Activated T-cell treated with anti-CD3 and anti-CD28 coated beads for 24 hours (primary cell): ENCODE results near the gene CEP41.
A peak's percentile ranks its signal among the peaks of the same experiment; 100 is the strongest.

Source experiments
- DNase-seq: peaks from one replicate; pipeline ENCODE4 v3.0.0-alpha.2; 2020; ENCODE audit warnings: low read depth

The CEP41 gene

DNA sequence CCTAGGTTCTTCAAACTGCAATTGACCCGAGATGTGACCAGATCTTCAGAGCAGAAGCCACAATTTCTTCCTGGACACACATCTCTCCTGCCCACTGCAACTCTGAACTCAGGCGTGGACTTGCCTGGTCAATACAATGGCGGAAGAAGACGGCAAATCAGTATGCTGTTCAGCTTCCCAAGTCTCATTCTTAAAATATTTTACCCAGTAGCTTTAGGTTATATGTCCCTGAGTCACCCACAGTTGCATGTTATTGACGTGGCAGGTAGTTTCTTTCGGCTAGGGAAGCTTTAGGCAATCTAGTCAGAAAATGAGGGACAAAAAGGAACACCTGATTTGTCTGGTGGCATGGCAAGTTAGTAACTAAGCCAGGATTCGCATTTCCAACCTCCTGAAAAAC is 22.5 kb downstream of the CEP41 start:
- DNase-seq, result no peak

DNA sequence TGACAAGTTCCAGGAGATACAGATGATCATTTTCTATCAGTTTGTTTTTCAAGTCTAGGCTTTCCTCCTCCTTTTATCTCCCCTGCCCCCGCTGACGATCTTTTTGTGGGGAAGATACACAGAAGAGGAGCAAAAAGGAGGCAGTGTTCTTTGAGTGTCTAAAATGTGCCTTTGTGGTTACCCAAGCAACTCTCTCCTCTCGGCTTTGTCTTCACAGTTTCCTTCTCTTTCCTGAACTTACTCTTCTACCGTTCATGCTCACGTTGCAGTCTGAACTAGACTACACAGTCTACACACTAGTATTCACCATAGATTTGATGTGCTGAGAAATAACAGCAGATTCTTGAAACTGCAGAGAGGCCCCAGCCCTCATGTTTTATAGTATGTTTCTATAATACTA is 23.6 kb downstream of the CEP41 start:
- no peak for DNase-seq

DNA sequence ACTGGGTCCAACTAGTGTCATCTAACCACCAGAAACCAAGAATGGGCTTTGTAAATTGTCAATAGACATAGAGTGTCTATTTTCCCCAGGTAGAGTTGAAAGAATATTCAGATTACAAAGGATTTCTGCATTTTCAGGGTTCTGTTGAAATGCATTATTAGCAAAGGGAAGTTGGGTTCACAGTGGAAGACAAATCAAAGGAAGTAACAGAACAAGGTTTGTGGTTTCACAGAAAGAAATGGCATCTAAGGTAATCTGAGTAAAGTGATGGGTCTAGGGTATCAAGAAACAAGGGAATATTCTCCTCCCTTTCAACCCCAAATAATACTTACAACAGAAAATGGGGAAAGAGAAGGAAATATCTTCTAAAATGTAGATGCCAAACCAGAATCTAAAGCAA is 25.8 kb downstream of the CEP41 start:
- no peak for DNase-seq

DNA sequence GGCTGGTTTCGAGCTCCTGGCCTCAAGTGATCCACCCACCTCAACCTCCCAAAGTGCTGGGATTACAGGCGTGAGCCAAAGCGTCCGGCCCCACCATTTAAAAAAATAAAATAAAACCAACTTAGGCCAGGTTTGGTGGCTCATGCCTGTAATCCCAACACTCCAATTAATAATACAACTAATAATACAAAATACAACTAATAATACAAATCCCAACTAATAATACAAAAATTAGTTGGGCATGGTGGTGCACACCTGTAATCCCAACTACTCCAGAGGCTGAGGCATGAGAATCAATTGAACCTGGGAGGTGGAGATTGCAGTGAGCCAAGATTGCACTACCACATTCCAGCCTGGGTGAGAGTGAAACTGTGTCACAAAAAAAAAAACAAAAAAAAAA is 27.6 kb downstream of the CEP41 start:
- no peak for DNase-seq

- no peak for DNase-seq
Measured at GRCh38 chr7:130410868-130411541, 29.8 kb downstream of the CEP41 start.

DNA sequence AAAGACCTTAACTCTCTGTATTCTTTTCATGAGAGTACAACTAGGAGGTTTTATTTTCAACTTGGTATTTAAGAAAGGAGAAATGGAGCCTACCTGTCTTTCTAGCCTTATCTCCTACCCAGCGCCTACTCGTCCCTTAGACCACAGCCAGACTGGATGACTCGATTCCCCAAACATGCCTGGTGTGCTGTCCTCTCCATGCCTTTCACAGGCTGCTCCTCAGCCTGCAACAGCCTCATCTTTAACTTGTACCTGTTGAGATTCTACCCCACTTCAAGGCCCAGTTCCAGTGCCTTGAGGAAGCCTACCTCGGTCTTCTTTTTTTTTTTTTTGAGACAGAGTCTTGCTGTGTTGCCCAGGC is 31.1 kb downstream of the CEP41 start:
- no peak for DNase-seq

- no peak for DNase-seq
Measured at GRCh38 chr7:130409067-130409711, 31.6 kb downstream of the CEP41 start.

DNA sequence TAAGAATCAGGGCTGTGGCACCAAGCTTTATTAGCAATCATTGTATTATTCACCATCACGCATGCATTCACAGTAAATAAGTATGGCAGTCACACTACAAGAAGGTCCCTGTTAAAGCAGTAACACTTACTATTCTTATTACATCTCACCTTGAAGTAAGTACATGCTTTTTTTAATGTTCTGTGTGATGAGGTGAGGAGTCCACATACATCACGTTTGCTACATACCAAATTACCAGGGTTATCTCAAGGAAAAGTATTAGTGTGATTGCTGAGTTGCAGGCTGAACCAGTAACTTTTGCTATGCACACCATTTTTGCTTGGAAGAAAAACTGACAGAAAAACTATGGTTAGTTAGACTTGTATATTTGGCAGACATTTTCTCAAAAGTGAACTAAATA is 35.8 kb downstream of the CEP41 start:
- DNase-seq, result no peak

GRCh38 chr7:130401578-130401977 is 39.2 kb downstream of the CEP41 start:
- DNase-seq, result no peak

DNA sequence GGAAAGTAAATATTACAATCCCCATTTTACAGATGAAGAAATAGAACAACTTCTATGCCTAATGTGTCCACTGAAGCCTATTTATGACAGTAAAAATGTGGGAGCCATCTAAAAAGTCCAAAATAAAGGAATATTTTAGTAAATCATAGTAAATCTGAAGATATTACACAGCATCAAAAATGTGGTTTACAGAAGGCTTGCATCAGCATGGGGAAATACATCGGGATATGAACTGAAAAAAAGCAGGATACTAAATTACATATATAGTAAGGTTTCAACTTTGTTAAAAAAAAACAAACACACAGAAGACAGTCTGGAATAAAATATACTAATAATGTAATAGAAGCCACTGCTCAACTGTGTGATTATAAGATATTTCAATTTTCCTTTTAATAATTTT is 39.7 kb downstream of the CEP41 start:
- DNase-seq, result no peak

- no peak for DNase-seq
Measured at GRCh38 chr7:130400120-130400572, 40.7 kb downstream of the CEP41 start.

DNA sequence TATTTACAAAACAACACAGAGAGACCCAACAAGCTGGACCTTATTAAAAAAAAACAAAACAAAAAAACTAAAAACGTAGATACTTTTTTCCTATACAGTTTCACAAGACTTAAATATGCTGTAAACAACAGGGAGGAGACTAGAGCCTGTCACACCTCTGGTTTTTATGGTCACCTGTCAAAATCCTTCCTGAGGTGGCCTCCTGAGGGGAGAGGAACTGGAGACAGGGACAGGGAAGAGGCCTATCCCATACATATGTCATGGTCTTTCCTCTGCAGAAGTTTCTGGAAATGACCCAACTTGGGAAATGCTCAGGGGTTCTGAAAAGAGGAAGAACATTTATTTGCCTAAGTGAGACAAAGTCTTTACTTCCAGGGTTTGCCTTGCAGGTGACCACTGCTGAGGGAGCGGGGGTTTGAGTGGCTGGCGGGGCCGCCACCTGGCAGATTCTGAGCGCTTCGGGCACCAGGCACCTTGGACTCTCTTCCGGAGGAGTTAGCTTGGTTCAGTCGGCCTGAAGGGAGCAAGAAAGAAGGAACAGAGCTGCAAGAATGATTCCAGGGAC is 42.2 kb downstream of the CEP41 start:
- no peak for DNase-seq

DNA sequence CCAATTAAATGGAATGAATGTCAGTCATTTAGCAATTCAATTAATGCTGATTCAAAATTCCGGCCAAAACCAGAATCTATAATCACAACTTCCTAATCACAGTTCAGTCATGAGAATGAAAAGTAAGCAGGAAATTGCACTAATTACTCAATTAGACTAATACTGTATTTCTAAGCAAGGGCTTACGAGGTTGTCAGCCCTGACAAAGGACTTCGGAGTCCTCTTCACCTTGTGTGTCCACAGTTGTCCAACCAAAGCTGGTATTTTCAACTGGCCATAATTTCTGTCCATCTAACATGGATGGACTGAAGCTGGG is 43.1 kb downstream of the CEP41 start:
- no peak for DNase-seq

GRCh38 chr7:130397051-130397757 is 43.6 kb downstream of the CEP41 start:
- DNase-seq, result no peak

- DNase-seq, result no peak
Measured at GRCh38 chr7:130396109-130396508, 44.7 kb downstream of the CEP41 start.

DNA sequence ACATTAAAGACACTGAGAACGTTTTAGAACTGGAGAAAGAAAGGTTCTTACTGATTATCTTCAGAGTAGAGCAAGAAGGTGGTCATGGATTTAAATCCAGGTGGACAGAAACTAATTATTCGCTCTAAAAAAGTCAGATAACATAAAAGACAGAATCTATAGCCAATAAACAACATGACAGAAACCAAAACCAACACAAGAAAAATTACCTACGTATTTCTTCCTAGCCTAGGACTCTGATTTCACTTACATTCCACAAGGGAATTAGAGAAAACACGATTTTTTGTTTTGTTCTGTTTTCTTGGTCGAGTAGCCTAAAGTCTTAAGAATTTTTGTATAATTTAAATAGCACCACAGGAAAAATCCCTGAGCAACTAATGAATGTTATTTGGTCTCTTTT is 45.4 kb downstream of the CEP41 start:
- DNase-seq, result no peak

- DNase-seq, result peak; percentile 15
Measured at GRCh38 chr7:130394421-130395195, 46.2 kb downstream of the CEP41 start.

GRCh38 chr7:130393841-130394411 is 46.9 kb downstream of the CEP41 start:
- DNase-seq, result no peak

DNA sequence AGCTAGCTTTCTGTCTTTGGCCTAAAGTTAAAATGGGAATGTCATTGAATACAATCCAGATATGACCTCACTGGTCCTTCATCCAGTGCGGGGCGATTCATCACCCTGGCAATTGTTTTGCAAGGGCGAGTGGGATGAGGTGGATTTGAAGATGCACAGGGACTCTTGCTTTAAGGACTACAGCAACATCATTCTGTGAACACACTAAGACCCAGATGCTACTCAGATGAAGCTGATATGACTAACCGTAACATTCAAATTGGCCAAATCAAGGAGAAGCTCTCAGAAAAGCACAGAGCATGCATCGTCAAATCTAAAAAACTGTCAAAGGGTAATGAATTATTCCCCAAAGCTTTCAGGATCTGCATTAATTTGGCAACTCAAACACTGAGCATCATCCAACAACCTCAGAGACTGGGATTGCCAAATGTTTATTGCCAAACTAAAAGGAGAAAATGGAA is 47.7 kb downstream of the CEP41 start:
- no peak for DNase-seq

DNA sequence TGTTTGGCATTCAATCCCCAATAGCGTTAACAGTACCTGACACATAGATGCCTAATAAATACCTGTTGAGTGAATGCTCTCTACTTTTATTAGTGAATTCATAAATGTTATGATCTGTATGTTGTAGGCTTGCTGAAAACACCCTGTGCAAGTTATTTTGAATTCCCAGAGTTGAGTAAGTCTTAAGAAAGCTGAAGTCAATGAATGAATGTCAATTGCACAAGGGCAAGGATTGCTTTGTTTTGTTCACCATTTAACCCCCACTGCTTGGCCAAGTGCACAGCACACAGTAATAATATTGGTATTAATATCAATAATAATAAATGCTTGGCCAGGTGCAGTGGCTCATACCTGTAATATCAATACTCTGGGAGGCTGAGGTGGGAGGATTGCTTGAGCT is 50.3 kb downstream of the CEP41 start:
- DNase-seq, result no peak

DNA sequence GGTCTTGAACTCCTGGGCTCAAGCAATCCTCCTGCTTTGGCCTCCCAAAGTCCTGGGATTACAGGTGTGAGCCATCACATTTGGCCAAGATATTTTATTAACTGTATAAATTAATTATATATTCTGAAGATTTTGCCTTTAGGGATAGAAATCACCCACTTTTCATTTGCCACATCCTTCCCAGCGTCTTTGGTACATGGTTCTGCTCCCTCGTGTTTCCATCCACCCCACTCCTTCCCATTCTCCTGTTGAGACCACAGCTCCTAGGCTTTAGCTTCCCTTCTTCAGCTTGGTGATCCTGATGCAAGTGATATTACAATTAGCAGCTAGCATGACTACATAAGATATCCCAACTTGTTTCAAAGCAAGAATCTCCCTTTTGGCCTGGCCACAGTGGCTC is 52.1 kb downstream of the CEP41 start:
- no peak for DNase-seq
